GM12878 (cell line): Measurements from ENCODE around the gene PPP1R17. TPM values are rescaled to one million over a fixed set of nuclear protein-coding genes. Genes with fewer than 3 reads are reported as not detected.

Experiments used
- BHLHE40 ChIP-seq, 2 experiments: fragments of 450-650 bp in 1 of 2; IDR thresholded peaks; 2 replicates each; pipeline ENCODE4 v1.6.1; 2011 to 2017; ENCODE audit warnings: low read depth in 2 of 2, borderline replicate concordance in 1 of 2, improper control_type of control experiment in 1 of 2, low read length in 1 of 2, mild to moderate bottlenecking in 1 of 2
- MTA2 ChIP-seq: fragments of 450-650 bp; IDR thresholded peaks from 2 replicates; pipeline ENCODE4 v1.6.1; 2016; ENCODE audit warnings: low read depth, mild to moderate bottlenecking, moderate library complexity
- NFXL1 ChIP-seq: fragments of 450-650 bp; IDR thresholded peaks from 2 replicates; pipeline ENCODE4 v1.6.1; 2017; ENCODE audit warnings: antibody characterized with exemption, mild to moderate bottlenecking, borderline replicate concordance
- RAD51 ChIP-seq: fragments of 450-650 bp; IDR thresholded peaks from 2 replicates; pipeline ENCODE4 v1.6.1; 2016; ENCODE audit warnings: moderate library complexity, mild to moderate bottlenecking, inconsistent platforms
- WRNIP1 ChIP-seq: IDR thresholded peaks from 2 replicates; pipeline ENCODE4 v1.6.1; 2011; ENCODE audit warnings: low read depth, low read length, improper control_type of control experiment, borderline replicate concordance
- ZBTB33 ChIP-seq: fragments of 450-650 bp; IDR thresholded peaks from 2 replicates; pipeline ENCODE4 v1.6.1; 2017; ENCODE audit warnings: mild to moderate bottlenecking
- polyA plus RNA-seq, 11 experiments: library from polyadenylated mRNA; depleted of rRNA in 4 of 11; unstranded in 6 of 11; stranded (reverse) in 5 of 11; fragments of >200 nt; fragmentation: Nextera tagmentation in 4 of 11; fragmentation: Illumina TruSeq in 1 of 11; extraction: Ambion mirVana in 4 of 11; extraction: Trizol in 1 of 11; gene quantifications; 1 replicate in 1 of 11; 2 replicates in 10 of 11; pipeline versions ENCODE4 v1.2.1 to v1.2.3, GENCODE V29; 2011 to 2016; ENCODE audit warnings: inconsistent platforms in 2 of 11, missing spikeins in 2 of 11, low read depth in 1 of 11
- total RNA-seq, 4 experiments: library from RNA; depleted of rRNA in 3 of 4; stranded (reverse); fragments of >200 nt in 3 of 4; fragmentation: Illumina TruSeq in 1 of 4; extraction: Trizol in 1 of 4; gene quantifications; 2 replicates each; pipeline versions ENCODE4 v1.2.1 to v1.2.3, GENCODE V29; 2013 to 2021
- TF ChIP-seq, protein P1 (sequence below): fragments of 450-650 bp; IDR thresholded peaks from 2 replicates; pipeline ENCODE4 v1.6.1; 2017; ENCODE audit warnings: mild to moderate bottlenecking, moderate library complexity
- TF ChIP-seq, protein P2 (sequence below): fragments of 450-650 bp; IDR thresholded peaks from 2 replicates; pipeline ENCODE4 v1.6.1; 2016; ENCODE audit warnings: mild to moderate bottlenecking
- TF ChIP-seq, protein P3 (sequence below): fragments of 450-650 bp; IDR thresholded peaks from 2 replicates; pipeline ENCODE4 v1.6.1; 2016; ENCODE audit warnings: mild to moderate bottlenecking, moderate library complexity, borderline replicate concordance
- TF ChIP-seq, protein P4 (sequence below): fragments of 450-650 bp; IDR thresholded peaks from 2 replicates; pipeline ENCODE4 v1.6.1; 2017; ENCODE audit warnings: mild to moderate bottlenecking, moderate library complexity

Gene PPP1R17
- total and polyA plus RNA-seq, 10 of the 15 experiments (the other 5 are each of a cell fraction or from before 2014, with no cell fraction given): 0.05 to 0.28 (median 0.19) TPM; not detected in 7

- TF ChIP-seq, protein P1, sequence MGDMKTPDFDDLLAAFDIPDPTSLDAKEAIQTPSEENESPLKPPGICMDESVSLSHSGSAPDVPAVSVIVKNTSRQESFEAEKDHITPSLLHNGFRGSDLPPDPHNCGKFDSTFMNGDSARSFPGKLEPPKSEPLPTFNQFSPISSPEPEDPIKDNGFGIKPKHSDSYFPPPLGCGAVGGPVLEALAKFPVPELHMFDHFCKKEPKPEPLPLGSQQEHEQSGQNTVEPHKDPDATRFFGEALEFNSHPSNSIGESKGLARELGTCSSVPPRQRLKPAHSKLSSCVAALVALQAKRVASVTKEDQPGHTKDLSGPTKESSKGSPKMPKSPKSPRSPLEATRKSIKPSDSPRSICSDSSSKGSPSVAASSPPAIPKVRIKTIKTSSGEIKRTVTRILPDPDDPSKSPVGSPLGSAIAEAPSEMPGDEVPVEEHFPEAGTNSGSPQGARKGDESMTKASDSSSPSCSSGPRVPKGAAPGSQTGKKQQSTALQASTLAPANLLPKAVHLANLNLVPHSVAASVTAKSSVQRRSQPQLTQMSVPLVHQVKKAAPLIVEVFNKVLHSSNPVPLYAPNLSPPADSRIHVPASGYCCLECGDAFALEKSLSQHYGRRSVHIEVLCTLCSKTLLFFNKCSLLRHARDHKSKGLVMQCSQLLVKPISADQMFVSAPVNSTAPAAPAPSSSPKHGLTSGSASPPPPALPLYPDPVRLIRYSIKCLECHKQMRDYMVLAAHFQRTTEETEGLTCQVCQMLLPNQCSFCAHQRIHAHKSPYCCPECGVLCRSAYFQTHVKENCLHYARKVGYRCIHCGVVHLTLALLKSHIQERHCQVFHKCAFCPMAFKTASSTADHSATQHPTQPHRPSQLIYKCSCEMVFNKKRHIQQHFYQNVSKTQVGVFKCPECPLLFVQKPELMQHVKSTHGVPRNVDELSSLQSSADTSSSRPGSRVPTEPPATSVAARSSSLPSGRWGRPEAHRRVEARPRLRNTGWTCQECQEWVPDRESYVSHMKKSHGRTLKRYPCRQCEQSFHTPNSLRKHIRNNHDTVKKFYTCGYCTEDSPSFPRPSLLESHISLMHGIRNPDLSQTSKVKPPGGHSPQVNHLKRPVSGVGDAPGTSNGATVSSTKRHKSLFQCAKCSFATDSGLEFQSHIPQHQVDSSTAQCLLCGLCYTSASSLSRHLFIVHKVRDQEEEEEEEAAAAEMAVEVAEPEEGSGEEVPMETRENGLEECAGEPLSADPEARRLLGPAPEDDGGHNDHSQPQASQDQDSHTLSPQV: no peak
- peak in 1 of 2 experiments; percentile 62; a peak in 1 of 4 replicates for TF ChIP-seq BHLHE40 (IDR thresholded peaks at IDR 0.05; ENCODE audit: borderline replicate concordance in 1 of 2, low read depth in 2 of 2, low read length in 1 of 2)
- TF ChIP-seq, protein P2, sequence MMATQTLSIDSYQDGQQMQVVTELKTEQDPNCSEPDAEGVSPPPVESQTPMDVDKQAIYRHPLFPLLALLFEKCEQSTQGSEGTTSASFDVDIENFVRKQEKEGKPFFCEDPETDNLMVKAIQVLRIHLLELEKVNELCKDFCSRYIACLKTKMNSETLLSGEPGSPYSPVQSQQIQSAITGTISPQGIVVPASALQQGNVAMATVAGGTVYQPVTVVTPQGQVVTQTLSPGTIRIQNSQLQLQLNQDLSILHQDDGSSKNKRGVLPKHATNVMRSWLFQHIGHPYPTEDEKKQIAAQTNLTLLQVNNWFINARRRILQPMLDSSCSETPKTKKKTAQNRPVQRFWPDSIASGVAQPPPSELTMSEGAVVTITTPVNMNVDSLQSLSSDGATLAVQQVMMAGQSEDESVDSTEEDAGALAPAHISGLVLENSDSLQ: peak; percentile 26; the same call in 1 of the 2 replicates
- TF ChIP-seq RAD51: peak; percentile 9; the same call in 1 of the 2 replicates
- no peak for TF ChIP-seq ZBTB33
- peak; percentile 33; the same call in 1 of the 2 replicates for TF ChIP-seq MTA2
- TF ChIP-seq, protein P3, sequence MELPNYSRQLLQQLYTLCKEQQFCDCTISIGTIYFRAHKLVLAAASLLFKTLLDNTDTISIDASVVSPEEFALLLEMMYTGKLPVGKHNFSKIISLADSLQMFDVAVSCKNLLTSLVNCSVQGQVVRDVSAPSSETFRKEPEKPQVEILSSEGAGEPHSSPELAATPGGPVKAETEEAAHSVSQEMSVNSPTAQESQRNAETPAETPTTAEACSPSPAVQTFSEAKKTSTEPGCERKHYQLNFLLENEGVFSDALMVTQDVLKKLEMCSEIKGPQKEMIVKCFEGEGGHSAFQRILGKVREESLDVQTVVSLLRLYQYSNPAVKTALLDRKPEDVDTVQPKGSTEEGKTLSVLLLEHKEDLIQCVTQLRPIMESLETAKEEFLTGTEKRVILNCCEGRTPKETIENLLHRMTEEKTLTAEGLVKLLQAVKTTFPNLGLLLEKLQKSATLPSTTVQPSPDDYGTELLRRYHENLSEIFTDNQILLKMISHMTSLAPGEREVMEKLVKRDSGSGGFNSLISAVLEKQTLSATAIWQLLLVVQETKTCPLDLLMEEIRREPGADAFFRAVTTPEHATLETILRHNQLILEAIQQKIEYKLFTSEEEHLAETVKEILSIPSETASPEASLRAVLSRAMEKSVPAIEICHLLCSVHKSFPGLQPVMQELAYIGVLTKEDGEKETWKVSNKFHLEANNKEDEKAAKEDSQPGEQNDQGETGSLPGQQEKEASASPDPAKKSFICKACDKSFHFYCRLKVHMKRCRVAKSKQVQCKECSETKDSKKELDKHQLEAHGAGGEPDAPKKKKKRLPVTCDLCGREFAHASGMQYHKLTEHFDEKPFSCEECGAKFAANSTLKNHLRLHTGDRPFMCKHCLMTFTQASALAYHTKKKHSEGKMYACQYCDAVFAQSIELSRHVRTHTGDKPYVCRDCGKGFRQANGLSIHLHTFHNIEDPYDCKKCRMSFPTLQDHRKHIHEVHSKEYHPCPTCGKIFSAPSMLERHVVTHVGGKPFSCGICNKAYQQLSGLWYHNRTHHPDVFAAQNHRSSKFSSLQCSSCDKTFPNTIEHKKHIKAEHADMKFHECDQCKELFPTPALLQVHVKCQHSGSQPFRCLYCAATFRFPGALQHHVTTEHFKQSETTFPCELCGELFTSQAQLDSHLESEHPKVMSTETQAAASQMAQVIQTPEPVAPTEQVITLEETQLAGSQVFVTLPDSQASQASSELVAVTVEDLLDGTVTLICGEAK: no peak
- TF ChIP-seq, protein P4, sequence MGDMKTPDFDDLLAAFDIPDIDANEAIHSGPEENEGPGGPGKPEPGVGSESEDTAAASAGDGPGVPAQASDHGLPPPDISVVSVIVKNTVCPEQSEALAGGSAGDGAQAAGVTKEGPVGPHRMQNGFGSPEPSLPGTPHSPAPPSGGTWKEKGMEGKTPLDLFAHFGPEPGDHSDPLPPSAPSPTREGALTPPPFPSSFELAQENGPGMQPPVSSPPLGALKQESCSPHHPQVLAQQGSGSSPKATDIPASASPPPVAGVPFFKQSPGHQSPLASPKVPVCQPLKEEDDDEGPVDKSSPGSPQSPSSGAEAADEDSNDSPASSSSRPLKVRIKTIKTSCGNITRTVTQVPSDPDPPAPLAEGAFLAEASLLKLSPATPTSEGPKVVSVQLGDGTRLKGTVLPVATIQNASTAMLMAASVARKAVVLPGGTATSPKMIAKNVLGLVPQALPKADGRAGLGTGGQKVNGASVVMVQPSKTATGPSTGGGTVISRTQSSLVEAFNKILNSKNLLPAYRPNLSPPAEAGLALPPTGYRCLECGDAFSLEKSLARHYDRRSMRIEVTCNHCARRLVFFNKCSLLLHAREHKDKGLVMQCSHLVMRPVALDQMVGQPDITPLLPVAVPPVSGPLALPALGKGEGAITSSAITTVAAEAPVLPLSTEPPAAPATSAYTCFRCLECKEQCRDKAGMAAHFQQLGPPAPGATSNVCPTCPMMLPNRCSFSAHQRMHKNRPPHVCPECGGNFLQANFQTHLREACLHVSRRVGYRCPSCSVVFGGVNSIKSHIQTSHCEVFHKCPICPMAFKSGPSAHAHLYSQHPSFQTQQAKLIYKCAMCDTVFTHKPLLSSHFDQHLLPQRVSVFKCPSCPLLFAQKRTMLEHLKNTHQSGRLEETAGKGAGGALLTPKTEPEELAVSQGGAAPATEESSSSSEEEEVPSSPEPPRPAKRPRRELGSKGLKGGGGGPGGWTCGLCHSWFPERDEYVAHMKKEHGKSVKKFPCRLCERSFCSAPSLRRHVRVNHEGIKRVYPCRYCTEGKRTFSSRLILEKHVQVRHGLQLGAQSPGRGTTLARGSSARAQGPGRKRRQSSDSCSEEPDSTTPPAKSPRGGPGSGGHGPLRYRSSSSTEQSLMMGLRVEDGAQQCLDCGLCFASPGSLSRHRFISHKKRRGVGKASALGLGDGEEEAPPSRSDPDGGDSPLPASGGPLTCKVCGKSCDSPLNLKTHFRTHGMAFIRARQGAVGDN: peak; percentile 39; the same call in 1 of the 2 replicates
- no peak for TF ChIP-seq WRNIP1
- no peak for TF ChIP-seq NFXL1
These were observed 9.0 kb downstream of the PPP1R17 start (continued) for GRCh38 chr7:31695859-31696614.
